Astrocyte of the cerebellum (primary cell): ENCODE measurements around the gene TMEM258.

Experiments
- DNase-seq: peaks from one replicate; pipeline ENCODE4 v3.0.0-alpha.2; 2011; ENCODE audit warnings: low read depth
- H3K4me3 ChIP-seq: 2 replicates; pipeline ENCODE4 v1.5.1; 2011; ENCODE audit warnings: mild to moderate bottlenecking, low read depth, low read length, moderate library complexity
- in situ Hi-C: cut with HindIII; loops from 2 replicates; pipeline ENCODE4 v1.10.0; 2017; ENCODE audit warnings: low sequenced_read_pairs
- TF ChIP-seq, protein P1 (sequence below): IDR thresholded peaks from 2 replicates; pipeline ENCODE4 v1.5.1; 2012; ENCODE audit warnings: low read length, low read depth, moderate library complexity, mild to moderate bottlenecking; ENCODE audit errors: missing control alignments

TMEM258 gene

GRCh38 chr11:61742391-61742790, 50.0 kb downstream of the TMEM258 start:
- H3K4me3 ChIP-seq: no peak overlapping the region
- in situ Hi-C loops: no loop called here
- TF ChIP-seq, protein P1, sequence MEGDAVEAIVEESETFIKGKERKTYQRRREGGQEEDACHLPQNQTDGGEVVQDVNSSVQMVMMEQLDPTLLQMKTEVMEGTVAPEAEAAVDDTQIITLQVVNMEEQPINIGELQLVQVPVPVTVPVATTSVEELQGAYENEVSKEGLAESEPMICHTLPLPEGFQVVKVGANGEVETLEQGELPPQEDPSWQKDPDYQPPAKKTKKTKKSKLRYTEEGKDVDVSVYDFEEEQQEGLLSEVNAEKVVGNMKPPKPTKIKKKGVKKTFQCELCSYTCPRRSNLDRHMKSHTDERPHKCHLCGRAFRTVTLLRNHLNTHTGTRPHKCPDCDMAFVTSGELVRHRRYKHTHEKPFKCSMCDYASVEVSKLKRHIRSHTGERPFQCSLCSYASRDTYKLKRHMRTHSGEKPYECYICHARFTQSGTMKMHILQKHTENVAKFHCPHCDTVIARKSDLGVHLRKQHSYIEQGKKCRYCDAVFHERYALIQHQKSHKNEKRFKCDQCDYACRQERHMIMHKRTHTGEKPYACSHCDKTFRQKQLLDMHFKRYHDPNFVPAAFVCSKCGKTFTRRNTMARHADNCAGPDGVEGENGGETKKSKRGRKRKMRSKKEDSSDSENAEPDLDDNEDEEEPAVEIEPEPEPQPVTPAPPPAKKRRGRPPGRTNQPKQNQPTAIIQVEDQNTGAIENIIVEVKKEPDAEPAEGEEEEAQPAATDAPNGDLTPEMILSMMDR: no peak
- no peak for DNase-seq

DNA sequence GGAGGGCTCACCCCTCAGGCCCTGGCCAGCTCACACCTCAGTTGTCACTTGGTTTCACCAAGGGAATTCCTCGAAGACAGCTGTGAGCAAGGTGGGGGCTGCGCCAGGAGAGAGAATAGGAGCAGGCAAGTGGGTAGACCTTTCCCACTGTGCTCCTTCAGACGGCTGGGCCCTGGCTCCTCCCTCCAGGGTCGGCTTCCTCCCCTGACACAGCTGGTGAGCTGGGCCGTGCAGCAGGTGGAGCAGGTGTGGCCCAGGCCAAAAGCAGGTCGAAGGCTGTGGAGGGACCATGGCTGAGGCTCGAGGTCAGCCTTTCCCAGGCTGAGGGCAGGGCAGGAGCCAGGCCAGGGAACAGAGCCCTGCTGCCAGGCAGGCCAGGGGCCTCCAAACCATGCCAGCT, 52.4 kb downstream of the TMEM258 start:
- TF ChIP-seq, protein P1: no peak
- no peak for DNase-seq
- in situ Hi-C loops: no loop called here
- H3K4me3 ChIP-seq: no peak overlapping the region

DNA sequence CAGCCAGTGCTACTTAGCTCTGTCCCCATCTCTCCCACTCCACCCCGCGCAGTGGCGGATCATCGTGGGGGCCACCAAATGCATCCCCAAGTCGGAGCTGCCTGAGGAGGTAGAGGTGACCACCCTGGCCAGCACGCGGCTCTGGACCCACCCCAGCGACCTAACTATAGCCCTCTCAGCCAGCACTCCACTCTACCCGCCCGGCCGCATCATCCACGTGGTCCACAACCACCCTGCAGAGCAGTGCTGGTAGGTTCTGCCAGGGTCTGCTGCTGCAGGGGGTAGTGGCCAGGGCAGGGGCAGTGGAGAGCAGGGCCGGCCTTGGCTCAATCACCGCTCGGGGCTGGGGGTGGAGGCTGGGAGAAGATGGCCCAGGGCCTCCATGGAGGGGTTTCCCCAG, 53.0 kb downstream of the TMEM258 start:
- H3K4me3 ChIP-seq: no peak overlapping the region
- in situ Hi-C loops: no loop called here
- TF ChIP-seq, protein P1: no peak
- no peak for DNase-seq
